PC-3 (cell line): ENCODE results near the gene ATL1. TPM values are rescaled to one million over a fixed set of nuclear protein-coding genes. Genes with fewer than 3 reads are reported as not detected.

Experiments used
- ATAC-seq: fragments of 200-7000 bp; cut with Tn5 transposase; 2 replicates; pipeline ENCODE4 v1.9.1; 2020; ENCODE audit warnings: mild to moderate bottlenecking, moderate library complexity
- BruUV-seq: library from RNA; stranded (reverse); fragments of 400-500 nt; replicated peaks from 2 replicates; lab custom pipeline; 2021; lab: Mats Ljungman, UMichigan
- CTCF ChIA-PET: fragments of 300-600 bp; sonication (Branson Sonifier 250); formaldehyde crosslinking; loops from one replicate; lab custom pipeline; 2022; ENCODE audit warnings: antibody characterized with exemption; lab: Charles Lee
- POLR2A ChIA-PET: fragments of 300-600 bp; sonication (Branson Sonifier 250); formaldehyde crosslinking; loops from one replicate; lab custom pipeline; 2022; ENCODE audit warnings: antibody characterized with exemption; ENCODE audit not compliant: unreplicated experiment; lab: Charles Lee
- DNase-seq: peaks from one replicate; pipeline ENCODE4 v3.0.0-alpha.2; 2015
- H2AFZ ChIP-seq: fragments of 300-600 bp; sonication (generic); 2 replicates; pipeline ENCODE4 v1.6.0; 2016; ENCODE audit warnings: antibody characterized with exemption, low read length
- H3F3A ChIP-seq: fragments of 300-600 bp; sonication (generic); one replicate; pipeline ENCODE4 v1.6.0; 2017; ENCODE audit warnings: antibody characterized with exemption, low read length, control low read depth, mild to moderate bottlenecking; ENCODE audit not compliant: unreplicated experiment
- H3K27ac ChIP-seq: fragments of 300-600 bp; sonication (generic); 2 replicates; pipeline ENCODE4 v1.5.1; 2016; ENCODE audit warnings: mild to moderate bottlenecking, low read length
- H3K27me3 ChIP-seq: fragments of 300-600 bp; sonication (generic); 2 replicates; pipeline ENCODE4 v1.6.1; 2016; ENCODE audit warnings: low read length, mixed read lengths
- H3K36me3 ChIP-seq: fragments of 300-600 bp; sonication (generic); 2 replicates; pipeline ENCODE4 v1.6.1; 2016; ENCODE audit warnings: low read depth, mixed run types, low read length, mixed read lengths
- H3K4me1 ChIP-seq: fragments of 300-600 bp; sonication (generic); 2 replicates; pipeline ENCODE4 v1.5.1; 2016; ENCODE audit warnings: low read length; ENCODE audit not compliant: insufficient read depth
- H3K4me2 ChIP-seq: fragments of 300-600 bp; sonication (generic); 2 replicates; pipeline ENCODE4 v1.6.0; 2016; ENCODE audit warnings: low read length
- H3K4me3 ChIP-seq: fragments of 300-600 bp; sonication (generic); 2 replicates; pipeline ENCODE4 v1.5.1; 2016; ENCODE audit warnings: mild to moderate bottlenecking, low read length, mixed read lengths
- H3K79me2 ChIP-seq: fragments of 300-600 bp; sonication (generic); 2 replicates; pipeline ENCODE4 v1.6.1; 2017; ENCODE audit warnings: low read length, mixed read lengths
- H3K9ac ChIP-seq: fragments of 300-600 bp; sonication (generic); 2 replicates; pipeline ENCODE4 v1.6.0; 2016; ENCODE audit warnings: mild to moderate bottlenecking, low read length
- H3K9me2 ChIP-seq: fragments of 300-600 bp; sonication (generic); replicated peaks from 2 replicates; pipeline ENCODE4 v1.6.1; 2016; ENCODE audit warnings: mixed run types, low read length, mixed read lengths
- H3K9me3 ChIP-seq: fragments of 300-600 bp; sonication (generic); 2 replicates; pipeline ENCODE4 v1.6.1; 2016; ENCODE audit warnings: low read length, mixed read lengths
- H4K20me1 ChIP-seq: fragments of 300-600 bp; sonication (generic); 2 replicates; pipeline ENCODE4 v1.6.1; 2016; ENCODE audit warnings: low read length, mixed read lengths
- CTCF ChIP-seq: fragments of 300-600 bp; sonication (generic); conservative IDR thresholded peaks from 2 replicates; pipeline ENCODE4 v1.5.1; 2017; ENCODE audit warnings: antibody characterized with exemption, low read depth, mild to moderate bottlenecking, low read length
- EZH2 ChIP-seq: fragments of 300-600 bp; sonication (generic); IDR thresholded peaks from one replicate; pipeline ENCODE4 v1.6.1; 2017; ENCODE audit warnings: antibody characterized with exemption, mild to moderate bottlenecking, low read length; ENCODE audit not compliant: unreplicated experiment
- EZH2phosphoT487 ChIP-seq: fragments of 300-600 bp; sonication (generic); IDR thresholded peaks from 2 replicates; pipeline ENCODE4 v1.6.1; 2018; ENCODE audit warnings: mild to moderate bottlenecking, antibody characterized with exemption, low read length, borderline replicate concordance
- intact Hi-C: fragments of 100-400 bp; cut with micrococcal nuclease; formaldehyde crosslinking; loops from 2 replicates; pipeline ENCODE4 v1.9.0; 2023
- total RNA-seq: library from RNA; depleted of rRNA; stranded (reverse); fragments of >200 nt; gene quantifications from 2 replicates; pipeline ENCODE4 v1.2.3, GENCODE V29; 2014

The ATL1 gene
- total RNA-seq, 1 experiment from 2014 or later = 1.3 TPM

DNA sequence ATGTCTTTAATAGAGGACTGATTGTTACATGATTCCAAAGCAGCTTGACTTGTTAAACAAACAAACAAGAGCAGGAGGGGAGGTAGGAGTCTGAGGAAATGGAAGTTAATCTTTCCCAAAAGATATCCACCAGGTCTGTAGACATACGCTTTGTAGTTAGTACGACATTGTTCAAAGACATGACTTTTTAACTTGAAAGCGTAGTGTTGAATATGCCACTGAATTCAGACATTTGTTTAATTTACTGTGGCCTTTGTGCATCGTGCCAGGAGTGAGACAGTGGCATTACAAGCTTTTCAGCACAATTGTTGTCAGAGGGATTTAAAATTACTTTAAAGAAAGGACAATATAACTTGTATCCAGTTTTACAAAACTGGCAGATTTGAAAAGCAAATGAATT is 55.1 kb downstream of the ATL1 start:
- POLR2A ChIA-PET = no interaction called here
- H3K27ac ChIP-seq = no peak overlapping the region
- no peak overlapping the region for H3K4me3 ChIP-seq
- H3K27me3 ChIP-seq = no peaks in the 10 kb centered on the region
- DNase-seq (no peak), ATAC-seq (no peak)
- no peak overlapping the region for H3K9ac ChIP-seq
- H2AFZ ChIP-seq = no peak overlapping the region
- BruUV-seq = no TSS peak
- intact Hi-C loops = no loop called here
- no peak overlapping the region for H3K4me2 ChIP-seq
- H3K4me1 ChIP-seq = peaks cover under 1% of the 10 kb centered on the region
- CTCF ChIA-PET = interaction anchor here (0.5 to 0.6 kb wide), 2 partner anchors 74 to 277 kb away, joined by 4 to 6 read pairs; no protein-coding TSS in a partner anchor
- no peaks in the 10 kb centered on the region for H3K9me2 ChIP-seq
- no peaks in the 10 kb centered on the region for H3K79me2 ChIP-seq
- no peaks in the 10 kb centered on the region for H4K20me1 ChIP-seq
- no peaks in the 10 kb centered on the region for H3K36me3 ChIP-seq
- no peaks in the 10 kb centered on the region for H3F3A ChIP-seq
- no peaks in the 10 kb centered on the region for H3K9me3 ChIP-seq
- TF ChIP-seq EZH2phosphoT487 (no peak), EZH2 (no peak), CTCF (no peak)

DNA sequence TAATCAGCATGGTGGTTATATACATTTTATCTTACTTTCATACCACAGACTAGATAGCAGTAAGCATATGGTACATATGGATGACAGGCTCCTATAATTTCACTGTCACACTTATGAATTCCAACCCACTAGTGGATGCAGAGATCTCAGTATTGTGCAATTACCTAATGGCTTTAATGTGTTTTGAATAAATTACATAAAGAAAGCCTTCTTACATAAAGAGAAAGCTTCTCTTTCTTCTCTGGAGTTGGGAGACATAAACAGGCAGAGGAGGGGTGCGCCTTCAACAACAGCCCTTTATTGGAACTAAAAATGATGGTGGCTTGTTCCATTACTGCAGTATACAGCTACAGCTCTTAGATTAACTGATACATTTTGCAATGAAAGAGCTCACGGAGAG is 55.6 kb downstream of the ATL1 start:
- Histone ChIP-seq H3K9me2 (no peaks in the 10 kb centered on the region), H3K4me2 (no peak overlapping the region), H3K36me3 (no peaks in the 10 kb centered on the region), H3K9me3 (no peaks in the 10 kb centered on the region), H3K27ac (no peak overlapping the region), H2AFZ (no peak overlapping the region), H4K20me1 (no peaks in the 10 kb centered on the region), H3K4me1 (peaks cover 5% of the 10 kb centered on the region), H3K4me3 (no peak overlapping the region), H3K79me2 (no peaks in the 10 kb centered on the region), H3F3A (no peaks in the 10 kb centered on the region), H3K9ac (no peak overlapping the region), H3K27me3 (no peaks in the 10 kb centered on the region)
- intact Hi-C loops = no loop called here
- ChIA-PET CTCF (interaction anchor here (0.6 kb wide), 1 partner anchor 278 kb away, joined by 6 read pairs; no protein-coding TSS in a partner anchor), POLR2A (interaction anchor here (0.6 kb wide), 2 partner anchors 42 to 70 kb away, joined by 3 to 4 read pairs; no protein-coding TSS in a partner anchor)
- no TSS peak for BruUV-seq
- ATAC-seq (no peak), DNase-seq (no peak)
- TF ChIP-seq EZH2phosphoT487 (no peak), CTCF (no peak), EZH2 (no peak)

GRCh38 chr14:50616275-50616674 is 56.3 kb downstream of the ATL1 start:
- no peaks in the 10 kb centered on the region for H3F3A ChIP-seq
- TF ChIP-seq EZH2phosphoT487 = no peak
- TF ChIP-seq CTCF = no peak
- TF ChIP-seq EZH2 = no peak
- intact Hi-C loops = no loop called here
- H3K4me1 ChIP-seq = peaks cover 8% of the 10 kb centered on the region
- H3K27me3 ChIP-seq = no peaks in the 10 kb centered on the region
- ATAC-seq = no peak
- H3K9me2 ChIP-seq = no peaks in the 10 kb centered on the region
- H3K4me2 ChIP-seq = no peak overlapping the region
- no peak overlapping the region for H2AFZ ChIP-seq
- BruUV-seq = no TSS peak
- ChIA-PET CTCF (interaction anchor here (0.7 to 1.0 kb wide), 2 partner anchors 101 to 159 kb away, joined by 3 to 4 read pairs; no protein-coding TSS in a partner anchor), POLR2A (no interaction called here)
- no peaks in the 10 kb centered on the region for H3K79me2 ChIP-seq
- no peaks in the 10 kb centered on the region for H3K36me3 ChIP-seq
- no peak overlapping the region for H3K27ac ChIP-seq
- H4K20me1 ChIP-seq = no peaks in the 10 kb centered on the region
- DNase-seq = no peak
- no peak overlapping the region for H3K9ac ChIP-seq
- no peaks in the 10 kb centered on the region for H3K9me3 ChIP-seq
- no peak overlapping the region for H3K4me3 ChIP-seq
